ENCODE measurements around the gene BMP8A.
"Not testable (repeated sequence)": the region's sequence is repeated elsewhere in the genome, so short reads cannot be mapped to it uniquely, and the experiment has no call there.

DNA sequence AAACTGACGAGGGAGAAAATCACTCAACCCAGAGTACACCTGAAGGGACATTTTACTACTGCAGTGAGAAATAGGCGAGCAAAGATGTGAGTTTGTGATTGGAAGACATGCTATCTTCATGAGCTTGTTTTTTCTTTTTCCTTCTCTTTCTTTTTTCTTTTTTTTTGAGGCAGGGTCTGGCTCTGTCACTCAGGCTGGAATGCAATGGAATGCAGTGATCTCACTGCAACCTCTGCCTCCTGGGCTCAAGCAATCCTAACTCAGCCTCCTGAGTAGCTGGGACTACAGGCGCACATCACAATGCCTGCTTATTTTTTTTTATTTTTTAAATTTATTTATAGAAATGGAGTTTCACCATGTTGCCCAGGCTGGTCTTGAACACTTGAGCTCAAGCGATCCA, 25.4 kb downstream of the BMP8A start:
- TF ChIP-seq EZH2phosphoT487 (IDR thresholded peaks at IDR 0.05; ENCODE audit: low read depth): not testable (repeated sequence)
- TF ChIP-seq, protein P1, sequence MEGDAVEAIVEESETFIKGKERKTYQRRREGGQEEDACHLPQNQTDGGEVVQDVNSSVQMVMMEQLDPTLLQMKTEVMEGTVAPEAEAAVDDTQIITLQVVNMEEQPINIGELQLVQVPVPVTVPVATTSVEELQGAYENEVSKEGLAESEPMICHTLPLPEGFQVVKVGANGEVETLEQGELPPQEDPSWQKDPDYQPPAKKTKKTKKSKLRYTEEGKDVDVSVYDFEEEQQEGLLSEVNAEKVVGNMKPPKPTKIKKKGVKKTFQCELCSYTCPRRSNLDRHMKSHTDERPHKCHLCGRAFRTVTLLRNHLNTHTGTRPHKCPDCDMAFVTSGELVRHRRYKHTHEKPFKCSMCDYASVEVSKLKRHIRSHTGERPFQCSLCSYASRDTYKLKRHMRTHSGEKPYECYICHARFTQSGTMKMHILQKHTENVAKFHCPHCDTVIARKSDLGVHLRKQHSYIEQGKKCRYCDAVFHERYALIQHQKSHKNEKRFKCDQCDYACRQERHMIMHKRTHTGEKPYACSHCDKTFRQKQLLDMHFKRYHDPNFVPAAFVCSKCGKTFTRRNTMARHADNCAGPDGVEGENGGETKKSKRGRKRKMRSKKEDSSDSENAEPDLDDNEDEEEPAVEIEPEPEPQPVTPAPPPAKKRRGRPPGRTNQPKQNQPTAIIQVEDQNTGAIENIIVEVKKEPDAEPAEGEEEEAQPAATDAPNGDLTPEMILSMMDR (IDR thresholded peaks at IDR 0.05; ENCODE audit: low read depth, low read length): not testable (repeated sequence)

Measured in OCI-LY3 (cell line).